HEK293 (cell line): ENCODE data around the gene THSD4.
A peak's percentile ranks its signal among the peaks of the same experiment; 100 is the strongest.

Source experiments
- SP3 ChIP-seq: fragments of 450-650 bp; formaldehyde crosslinking; IDR thresholded peaks from 2 replicates; pipeline ENCODE4 v1.5.1; 2016; ENCODE audit warnings: missing biosample characterization, missing genetic modification characterization
- WT1 ChIP-seq: fragments of 450-650 bp; formaldehyde crosslinking; IDR thresholded peaks from 2 replicates; pipeline ENCODE4 v1.5.1; 2016; ENCODE audit warnings: missing biosample characterization, missing genetic modification characterization
- YY1 ChIP-seq: fragments of 450-650 bp; formaldehyde crosslinking; IDR thresholded peaks from 2 replicates; pipeline ENCODE4 v1.5.1; 2018; ENCODE audit warnings: missing biosample characterization, missing genetic modification characterization
- ZBTB21 ChIP-seq: fragments of 450-650 bp; formaldehyde crosslinking; IDR thresholded peaks from 2 replicates; pipeline ENCODE4 v1.5.1; 2017; ENCODE audit warnings: missing biosample characterization, missing genetic modification characterization
- ZBTB48 ChIP-seq: fragments of 450-650 bp; formaldehyde crosslinking; IDR thresholded peaks from 2 replicates; pipeline ENCODE4 v1.5.1; 2016; ENCODE audit warnings: missing biosample characterization, missing genetic modification characterization
- ZFHX2 ChIP-seq: fragments of 450-650 bp; formaldehyde crosslinking; conservative IDR thresholded peaks from 2 replicates; pipeline ENCODE4 v1.5.1; 2016; ENCODE audit warnings: missing biosample characterization, missing genetic modification characterization
- ZNF155 ChIP-seq: fragments of 450-650 bp; formaldehyde crosslinking; IDR thresholded peaks from 2 replicates; pipeline ENCODE4 v1.5.1; 2016; ENCODE audit warnings: missing biosample characterization, missing genetic modification characterization
- ZNF211 ChIP-seq: fragments of 450-650 bp; formaldehyde crosslinking; IDR thresholded peaks from 2 replicates; pipeline ENCODE4 v1.5.1; 2016; ENCODE audit warnings: low read depth, missing biosample characterization, missing genetic modification characterization
- ZNF221 ChIP-seq: fragments of 450-650 bp; formaldehyde crosslinking; IDR thresholded peaks from 2 replicates; pipeline ENCODE4 v1.5.1; 2017; ENCODE audit warnings: missing biosample characterization, missing genetic modification characterization, borderline replicate concordance
- ZNF24 ChIP-seq: fragments of 450-650 bp; formaldehyde crosslinking; IDR thresholded peaks from 2 replicates; pipeline ENCODE4 v1.5.1; 2016; ENCODE audit warnings: missing biosample characterization, missing genetic modification characterization
- ZNF561 ChIP-seq: fragments of 450-650 bp; IDR thresholded peaks from 2 replicates; pipeline ENCODE4 v1.5.1; 2018; ENCODE audit warnings: missing biosample characterization, missing genetic modification characterization, borderline replicate concordance
- ZNF585B ChIP-seq: fragments of 450-650 bp; formaldehyde crosslinking; IDR thresholded peaks from 2 replicates; pipeline ENCODE4 v1.5.1; 2016; ENCODE audit warnings: missing biosample characterization, missing genetic modification characterization
- ZNF626 ChIP-seq: fragments of 450-650 bp; sonication (Bioruptor Pico); formaldehyde crosslinking; IDR thresholded peaks from 2 replicates; pipeline ENCODE4 v1.5.1; 2018; ENCODE audit warnings: missing biosample characterization, missing genetic modification characterization, inconsistent platforms
- ZNF654 ChIP-seq: fragments of 450-650 bp; formaldehyde crosslinking; IDR thresholded peaks from 2 replicates; pipeline ENCODE4 v1.5.1; 2016; ENCODE audit warnings: low read depth, missing biosample characterization, missing genetic modification characterization
- ZNF658 ChIP-seq: fragments of 450-650 bp; formaldehyde crosslinking; IDR thresholded peaks from 2 replicates; pipeline ENCODE4; 2016; ENCODE audit warnings: missing biosample characterization, missing genetic modification characterization
- ZNF843 ChIP-seq: fragments of 450-650 bp; formaldehyde crosslinking; IDR thresholded peaks from 2 replicates; pipeline ENCODE4 v1.5.1; 2016; ENCODE audit warnings: missing biosample characterization, missing genetic modification characterization
- TF ChIP-seq, protein P1 (sequence below): fragments of 450-650 bp; formaldehyde crosslinking; IDR thresholded peaks from 2 replicates; pipeline ENCODE4 v1.5.1; 2016; ENCODE audit warnings: missing biosample characterization, missing genetic modification characterization
- TF ChIP-seq, protein P2 (sequence below): fragments of 450-650 bp; formaldehyde crosslinking; IDR thresholded peaks from 2 replicates; pipeline ENCODE4 v1.5.1; 2017; ENCODE audit warnings: missing biosample characterization, missing genetic modification characterization
- TF ChIP-seq, protein P3 (sequence below): fragments of 450-650 bp; formaldehyde crosslinking; conservative IDR thresholded peaks from 2 replicates; pipeline ENCODE4 v1.5.1; 2016; ENCODE audit warnings: low read depth, missing biosample characterization, missing genetic modification characterization
- TF ChIP-seq, protein P4 (sequence below): fragments of 450-650 bp; formaldehyde crosslinking; IDR thresholded peaks from 2 replicates; pipeline ENCODE4 v1.5.1; 2016; ENCODE audit warnings: missing biosample characterization, missing genetic modification characterization
- TF ChIP-seq, protein P5 (sequence below): fragments of 450-650 bp; formaldehyde crosslinking; IDR thresholded peaks from 2 replicates; pipeline ENCODE4 v1.5.1; 2016; ENCODE audit warnings: missing biosample characterization, missing genetic modification characterization
- TF ChIP-seq, protein P6 (sequence below): fragments of 450-650 bp; formaldehyde crosslinking; IDR thresholded peaks from 2 replicates; pipeline ENCODE4 v1.5.1; 2017; ENCODE audit warnings: missing biosample characterization, missing genetic modification characterization

Gene THSD4

DNA sequence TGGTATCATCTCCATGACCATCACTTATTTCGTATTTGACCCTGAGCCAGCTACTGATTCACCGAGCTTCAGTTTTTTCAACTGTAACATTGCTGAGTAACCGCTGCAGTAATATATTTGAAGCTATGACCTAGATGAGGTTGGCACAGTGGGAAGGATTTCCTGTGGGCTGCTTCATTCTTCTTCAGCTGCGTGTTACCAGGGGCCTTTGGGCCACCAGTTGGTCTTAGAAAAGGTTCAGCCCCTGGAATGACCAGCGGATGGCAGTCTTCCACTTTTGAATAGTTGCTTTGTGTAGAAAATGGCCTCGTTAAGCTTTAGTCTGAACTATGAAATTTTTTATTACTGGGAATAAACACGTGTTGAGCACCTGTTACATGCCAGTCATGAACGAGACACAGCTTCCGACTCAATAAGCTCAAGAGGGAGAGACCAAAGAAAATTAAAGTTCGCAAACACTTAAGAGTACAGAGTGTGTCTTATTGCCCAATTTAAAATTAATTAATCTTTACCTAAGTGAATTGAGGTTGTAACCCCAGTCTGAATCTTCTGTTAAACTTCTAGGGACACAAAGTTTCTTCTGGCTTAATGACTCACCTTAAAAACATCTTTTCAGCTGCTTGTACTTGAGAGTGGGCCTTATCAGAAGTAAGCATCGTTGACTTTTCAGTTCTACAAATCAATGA lies 637.5 kb downstream of the THSD4 start (continued):
- TF ChIP-seq ZFHX2 (tag by site-specific recombination) (no peak), ZBTB48 (tag by site-specific recombination) (no peak), ZNF24 (no peak), ZNF843 (tag by site-specific recombination) (no peak), ZNF561 (no peak), ZNF658 (tag by site-specific recombination) (no peak), YY1 (tag by site-specific recombination) (no peak), ZBTB21 (no peak), ZNF654 (tag by site-specific recombination) (peak; percentile 59), ZNF221 (tag by site-specific recombination) (no peak), ZNF626 (no peak), ZNF211 (tag by site-specific recombination) (no peak), ZNF585B (tag by site-specific recombination) (no peak), SP3 (tag by site-specific recombination) (no peak), ZNF155 (tag by site-specific recombination) (no peak), WT1 (tag by site-specific recombination) (no peak)
- TF ChIP-seq, protein P1, sequence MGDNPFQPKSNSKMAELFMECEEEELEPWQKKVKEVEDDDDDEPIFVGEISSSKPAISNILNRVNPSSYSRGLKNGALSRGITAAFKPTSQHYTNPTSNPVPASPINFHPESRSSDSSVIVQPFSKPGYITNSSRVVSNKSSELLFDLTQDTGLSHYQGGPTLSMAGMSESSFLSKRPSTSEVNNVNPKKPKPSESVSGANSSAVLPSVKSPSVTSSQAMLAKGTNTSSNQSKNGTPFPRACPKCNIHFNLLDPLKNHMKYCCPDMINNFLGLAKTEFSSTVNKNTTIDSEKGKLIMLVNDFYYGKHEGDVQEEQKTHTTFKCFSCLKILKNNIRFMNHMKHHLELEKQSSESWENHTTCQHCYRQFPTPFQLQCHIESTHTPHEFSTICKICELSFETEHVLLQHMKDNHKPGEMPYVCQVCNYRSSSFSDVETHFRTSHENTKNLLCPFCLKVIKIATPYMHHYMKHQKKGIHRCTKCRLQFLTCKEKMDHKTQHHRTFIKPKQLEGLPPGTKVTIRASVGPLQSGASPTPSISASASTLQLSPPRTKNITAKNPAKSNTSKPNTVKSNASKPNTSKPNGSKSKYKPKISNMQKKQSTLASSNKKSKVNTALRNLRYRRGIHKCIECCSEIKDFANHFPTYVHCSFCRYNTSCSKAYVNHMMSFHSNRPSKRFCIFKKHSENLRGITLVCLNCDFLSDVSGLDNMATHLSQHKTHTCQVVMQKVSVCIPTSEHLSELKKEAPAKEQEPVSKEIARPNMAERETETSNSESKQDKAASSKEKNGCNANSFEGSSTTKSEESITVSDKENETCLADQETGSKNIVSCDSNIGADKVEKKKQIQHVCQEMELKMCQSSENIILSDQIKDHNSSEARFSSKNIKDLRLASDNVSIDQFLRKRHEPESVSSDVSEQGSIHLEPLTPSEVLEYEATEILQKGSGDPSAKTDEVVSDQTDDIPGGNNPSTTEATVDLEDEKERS = no peak
- TF ChIP-seq, protein P2, sequence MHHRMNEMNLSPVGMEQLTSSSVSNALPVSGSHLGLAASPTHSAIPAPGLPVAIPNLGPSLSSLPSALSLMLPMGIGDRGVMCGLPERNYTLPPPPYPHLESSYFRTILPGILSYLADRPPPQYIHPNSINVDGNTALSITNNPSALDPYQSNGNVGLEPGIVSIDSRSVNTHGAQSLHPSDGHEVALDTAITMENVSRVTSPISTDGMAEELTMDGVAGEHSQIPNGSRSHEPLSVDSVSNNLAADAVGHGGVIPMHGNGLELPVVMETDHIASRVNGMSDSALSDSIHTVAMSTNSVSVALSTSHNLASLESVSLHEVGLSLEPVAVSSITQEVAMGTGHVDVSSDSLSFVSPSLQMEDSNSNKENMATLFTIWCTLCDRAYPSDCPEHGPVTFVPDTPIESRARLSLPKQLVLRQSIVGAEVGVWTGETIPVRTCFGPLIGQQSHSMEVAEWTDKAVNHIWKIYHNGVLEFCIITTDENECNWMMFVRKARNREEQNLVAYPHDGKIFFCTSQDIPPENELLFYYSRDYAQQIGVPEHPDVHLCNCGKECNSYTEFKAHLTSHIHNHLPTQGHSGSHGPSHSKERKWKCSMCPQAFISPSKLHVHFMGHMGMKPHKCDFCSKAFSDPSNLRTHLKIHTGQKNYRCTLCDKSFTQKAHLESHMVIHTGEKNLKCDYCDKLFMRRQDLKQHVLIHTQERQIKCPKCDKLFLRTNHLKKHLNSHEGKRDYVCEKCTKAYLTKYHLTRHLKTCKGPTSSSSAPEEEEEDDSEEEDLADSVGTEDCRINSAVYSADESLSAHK (tag by site-specific recombination) = no peak
- TF ChIP-seq, protein P3, sequence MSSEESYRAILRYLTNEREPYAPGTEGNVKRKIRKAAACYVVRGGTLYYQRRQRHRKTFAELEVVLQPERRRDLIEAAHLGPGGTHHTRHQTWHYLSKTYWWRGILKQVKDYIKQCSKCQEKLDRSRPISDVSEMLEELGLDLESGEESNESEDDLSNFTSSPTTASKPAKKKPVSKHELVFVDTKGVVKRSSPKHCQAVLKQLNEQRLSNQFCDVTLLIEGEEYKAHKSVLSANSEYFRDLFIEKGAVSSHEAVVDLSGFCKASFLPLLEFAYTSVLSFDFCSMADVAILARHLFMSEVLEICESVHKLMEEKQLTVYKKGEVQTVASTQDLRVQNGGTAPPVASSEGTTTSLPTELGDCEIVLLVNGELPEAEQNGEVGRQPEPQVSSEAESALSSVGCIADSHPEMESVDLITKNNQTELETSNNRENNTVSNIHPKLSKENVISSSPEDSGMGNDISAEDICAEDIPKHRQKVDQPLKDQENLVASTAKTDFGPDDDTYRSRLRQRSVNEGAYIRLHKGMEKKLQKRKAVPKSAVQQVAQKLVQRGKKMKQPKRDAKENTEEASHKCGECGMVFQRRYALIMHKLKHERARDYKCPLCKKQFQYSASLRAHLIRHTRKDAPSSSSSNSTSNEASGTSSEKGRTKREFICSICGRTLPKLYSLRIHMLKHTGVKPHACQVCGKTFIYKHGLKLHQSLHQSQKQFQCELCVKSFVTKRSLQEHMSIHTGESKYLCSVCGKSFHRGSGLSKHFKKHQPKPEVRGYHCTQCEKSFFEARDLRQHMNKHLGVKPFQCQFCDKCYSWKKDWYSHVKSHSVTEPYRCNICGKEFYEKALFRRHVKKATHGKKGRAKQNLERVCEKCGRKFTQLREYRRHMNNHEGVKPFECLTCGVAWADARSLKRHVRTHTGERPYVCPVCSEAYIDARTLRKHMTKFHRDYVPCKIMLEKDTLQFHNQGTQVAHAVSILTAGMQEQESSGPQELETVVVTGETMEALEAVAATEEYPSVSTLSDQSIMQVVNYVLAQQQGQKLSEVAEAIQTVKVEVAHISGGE (tag by site-specific recombination) = no peak
- TF ChIP-seq, protein P4, sequence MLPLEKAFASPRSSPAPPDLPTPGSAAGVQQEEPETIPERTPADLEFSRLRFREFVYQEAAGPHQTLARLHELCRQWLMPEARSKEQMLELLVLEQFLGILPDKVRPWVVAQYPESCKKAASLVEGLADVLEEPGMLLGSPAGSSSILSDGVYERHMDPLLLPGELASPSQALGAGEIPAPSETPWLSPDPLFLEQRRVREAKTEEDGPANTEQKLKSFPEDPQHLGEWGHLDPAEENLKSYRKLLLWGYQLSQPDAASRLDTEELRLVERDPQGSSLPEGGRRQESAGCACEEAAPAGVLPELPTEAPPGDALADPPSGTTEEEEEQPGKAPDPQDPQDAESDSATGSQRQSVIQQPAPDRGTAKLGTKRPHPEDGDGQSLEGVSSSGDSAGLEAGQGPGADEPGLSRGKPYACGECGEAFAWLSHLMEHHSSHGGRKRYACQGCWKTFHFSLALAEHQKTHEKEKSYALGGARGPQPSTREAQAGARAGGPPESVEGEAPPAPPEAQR (tag by site-specific recombination) = no peak
- TF ChIP-seq, protein P5, sequence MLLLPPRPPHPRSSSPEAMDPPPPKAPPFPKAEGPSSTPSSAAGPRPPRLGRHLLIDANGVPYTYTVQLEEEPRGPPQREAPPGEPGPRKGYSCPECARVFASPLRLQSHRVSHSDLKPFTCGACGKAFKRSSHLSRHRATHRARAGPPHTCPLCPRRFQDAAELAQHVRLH (tag by site-specific recombination) = no peak
- TF ChIP-seq, protein P6, sequence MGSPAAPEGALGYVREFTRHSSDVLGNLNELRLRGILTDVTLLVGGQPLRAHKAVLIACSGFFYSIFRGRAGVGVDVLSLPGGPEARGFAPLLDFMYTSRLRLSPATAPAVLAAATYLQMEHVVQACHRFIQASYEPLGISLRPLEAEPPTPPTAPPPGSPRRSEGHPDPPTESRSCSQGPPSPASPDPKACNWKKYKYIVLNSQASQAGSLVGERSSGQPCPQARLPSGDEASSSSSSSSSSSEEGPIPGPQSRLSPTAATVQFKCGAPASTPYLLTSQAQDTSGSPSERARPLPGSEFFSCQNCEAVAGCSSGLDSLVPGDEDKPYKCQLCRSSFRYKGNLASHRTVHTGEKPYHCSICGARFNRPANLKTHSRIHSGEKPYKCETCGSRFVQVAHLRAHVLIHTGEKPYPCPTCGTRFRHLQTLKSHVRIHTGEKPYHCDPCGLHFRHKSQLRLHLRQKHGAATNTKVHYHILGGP (tag by site-specific recombination) = peak; percentile 25; the same call in 1 of the 2 replicates
- TF ChIP-seq, all 188 proteins: peak for 8
